ENCODE measurements around the gene TOMM6.
A peak's percentile ranks its signal among the peaks of the same experiment; 100 is the strongest.
"Not testable (repeated sequence)": the region's sequence is repeated elsewhere in the genome, so short reads cannot be mapped to it uniquely, and the experiment has no call there.

The TOMM6 gene

GRCh38 chr6:41766043-41766664, 21.3 kb upstream of the TOMM6 start:
- DNase-seq = not testable (repeated sequence)

- no peak for DNase-seq
These were observed 20.2 kb upstream of the TOMM6 start for GRCh38 chr6:41767112-41767833.

GRCh38 chr6:41768545-41769308, 18.8 kb upstream of the TOMM6 start:
- no peak for DNase-seq

GRCh38 chr6:41769376-41769775, 18.1 kb upstream of the TOMM6 start:
- no peak for DNase-seq

GRCh38 chr6:41770381-41771057, 17.0 kb upstream of the TOMM6 start:
- no peak for DNase-seq

DNA sequence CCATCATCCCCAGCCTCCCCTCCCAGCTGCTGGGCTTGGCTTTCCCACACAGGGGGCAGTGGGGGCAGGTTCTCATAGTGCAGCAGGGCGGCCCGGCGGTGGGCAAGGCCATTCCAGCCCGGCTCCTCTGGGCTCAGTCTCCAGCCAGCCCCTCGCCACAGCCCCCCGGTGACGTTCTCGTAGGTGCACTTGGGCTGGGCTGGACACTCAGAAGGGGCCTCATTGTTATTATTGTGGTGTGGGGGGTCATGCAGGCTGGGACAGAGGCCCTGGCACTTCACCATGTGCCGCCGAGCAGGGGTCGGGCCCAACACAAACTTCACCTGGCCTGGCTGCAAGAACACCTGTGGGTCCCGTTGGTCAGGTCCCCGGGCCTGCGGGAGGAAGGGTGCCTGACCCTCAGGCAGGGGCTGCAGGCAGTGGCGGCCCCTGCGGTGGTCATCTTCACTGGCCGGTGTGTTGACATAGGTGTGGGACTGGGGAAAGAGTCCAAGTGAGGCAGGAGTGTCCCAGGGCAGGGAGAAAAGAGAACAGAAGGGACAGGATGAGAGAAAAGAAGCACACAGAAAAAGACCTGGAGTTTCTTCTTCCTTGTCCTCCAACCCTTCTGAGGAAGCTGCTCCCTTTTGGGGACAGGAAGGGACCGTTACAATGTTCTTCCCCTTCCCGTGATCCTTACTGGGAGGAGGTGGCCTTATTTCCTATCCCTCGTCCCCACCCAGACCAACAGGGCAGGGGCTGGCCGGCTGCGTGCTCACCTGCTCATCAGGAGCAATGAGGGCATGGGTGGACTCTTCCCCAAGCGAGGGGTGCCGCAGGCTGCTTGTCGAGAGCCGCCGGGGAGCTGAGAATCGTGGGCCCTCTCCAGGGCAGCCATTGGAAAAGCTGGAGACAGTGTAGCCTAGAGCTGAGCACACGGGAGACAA, 16.2 kb upstream of the TOMM6 start:
- DNase-seq = no peak

DNA sequence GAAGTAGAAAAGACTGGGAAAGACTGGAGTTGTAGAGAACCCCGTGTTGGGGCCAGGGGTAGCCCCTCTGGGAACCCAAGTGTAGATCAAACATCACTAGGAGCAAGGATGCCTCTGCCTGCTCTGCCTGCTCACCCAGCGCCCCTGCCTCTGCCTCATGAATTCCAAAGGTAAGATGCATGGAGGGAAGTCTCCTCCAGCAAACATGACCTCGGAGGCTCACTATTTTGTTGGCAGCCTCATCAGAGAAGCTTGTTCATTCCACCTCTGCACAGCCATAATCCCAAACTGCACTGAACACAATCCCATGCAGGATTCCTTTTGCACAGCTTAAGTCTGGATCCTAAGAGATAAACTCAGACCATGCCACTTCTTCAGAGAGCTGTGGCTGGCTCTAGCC, 12.7 kb upstream of the TOMM6 start:
- no peak for DNase-seq

- no peak for DNase-seq
These were observed 12.1 kb upstream of the TOMM6 start for GRCh38 chr6:41775293-41775882.

- DNase-seq = no peak
These were observed 9.8 kb upstream of the TOMM6 start for GRCh38 chr6:41777551-41778285.

GRCh38 chr6:41778895-41779294, 8.6 kb upstream of the TOMM6 start:
- no peak for DNase-seq

GRCh38 chr6:41779336-41779735, 8.2 kb upstream of the TOMM6 start:
- no peak for DNase-seq

- peak; percentile 100 for DNase-seq
These were observed 7.5 kb upstream of the TOMM6 start, which contains the start of gene FRS3 for GRCh38 chr6:41779788-41780550. TSS of gene FRS3 (minus strand) at chr6:41779900. CDS start at chr6:41776987, 2,913 bp downstream.

DNA sequence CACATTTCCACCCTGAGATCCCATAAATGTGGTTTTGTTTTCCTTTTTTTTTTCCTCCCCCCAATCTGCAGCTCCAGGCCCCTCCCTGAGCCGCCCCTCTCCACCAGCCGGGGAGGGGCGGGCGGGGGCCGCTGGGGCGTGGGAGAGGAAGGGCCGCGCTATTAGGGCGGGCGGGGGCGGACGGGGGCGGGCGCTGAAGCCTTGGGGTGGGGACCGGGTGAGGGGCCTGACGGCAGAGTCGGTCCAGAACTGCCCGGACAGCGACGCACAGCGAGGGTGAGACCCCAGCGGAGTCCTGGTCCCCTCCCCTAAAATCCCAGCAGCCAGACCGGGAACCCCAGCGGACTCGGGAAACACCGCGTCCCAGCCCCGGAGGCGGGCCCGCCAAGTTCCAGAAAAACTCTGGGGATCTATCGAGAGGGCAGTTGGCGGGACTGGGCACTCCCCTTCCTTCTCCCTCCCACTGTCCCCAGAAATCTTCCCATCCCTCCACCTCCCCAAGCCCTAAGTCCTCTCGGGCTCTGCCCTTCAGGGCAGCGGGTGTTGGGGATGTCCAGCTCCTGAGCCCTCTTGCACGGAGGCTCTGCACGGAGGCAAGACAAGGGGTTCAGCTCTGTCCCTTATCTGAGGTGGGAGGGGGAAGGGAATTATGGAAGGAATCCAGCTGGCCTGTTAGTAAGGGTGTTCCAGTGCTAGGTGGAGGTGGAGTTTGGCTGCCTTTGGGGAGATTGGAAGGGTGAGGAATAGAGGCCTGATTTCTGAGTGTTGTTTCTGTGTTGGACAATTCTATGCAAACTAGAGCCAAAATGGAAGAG, 6.7 kb upstream of the TOMM6 start, which contains the start of gene PRICKLE4:
TSS of gene PRICKLE4 (plus strand) at position 232 of the 815 bp plus-strand sequence. CDS start 2,692 bp downstream, outside the sequence.
- DNase-seq = no peak

DNA sequence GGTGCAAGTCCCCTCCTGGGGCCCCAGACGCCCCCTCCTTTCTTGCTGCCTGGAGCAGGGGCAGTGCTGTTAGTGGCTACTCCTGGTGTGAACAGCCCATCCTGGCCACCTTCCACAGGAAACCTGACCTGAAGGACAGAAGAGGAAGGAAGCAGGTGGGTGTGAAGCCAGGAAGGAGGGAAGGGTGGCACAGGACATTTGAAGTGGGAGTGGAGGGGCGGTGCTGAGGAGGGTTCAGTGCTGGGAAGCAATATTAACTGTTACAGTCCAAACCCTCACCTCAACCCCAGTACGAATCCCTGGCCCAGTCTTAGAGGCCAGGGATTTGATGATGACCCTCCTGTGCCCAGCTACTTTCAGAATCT, 6.1 kb upstream of the TOMM6 start:
- DNase-seq = no peak

GRCh38 chr6:41783106-41783780, 4.3 kb upstream of the TOMM6 start:
- DNase-seq = no peak

DNA sequence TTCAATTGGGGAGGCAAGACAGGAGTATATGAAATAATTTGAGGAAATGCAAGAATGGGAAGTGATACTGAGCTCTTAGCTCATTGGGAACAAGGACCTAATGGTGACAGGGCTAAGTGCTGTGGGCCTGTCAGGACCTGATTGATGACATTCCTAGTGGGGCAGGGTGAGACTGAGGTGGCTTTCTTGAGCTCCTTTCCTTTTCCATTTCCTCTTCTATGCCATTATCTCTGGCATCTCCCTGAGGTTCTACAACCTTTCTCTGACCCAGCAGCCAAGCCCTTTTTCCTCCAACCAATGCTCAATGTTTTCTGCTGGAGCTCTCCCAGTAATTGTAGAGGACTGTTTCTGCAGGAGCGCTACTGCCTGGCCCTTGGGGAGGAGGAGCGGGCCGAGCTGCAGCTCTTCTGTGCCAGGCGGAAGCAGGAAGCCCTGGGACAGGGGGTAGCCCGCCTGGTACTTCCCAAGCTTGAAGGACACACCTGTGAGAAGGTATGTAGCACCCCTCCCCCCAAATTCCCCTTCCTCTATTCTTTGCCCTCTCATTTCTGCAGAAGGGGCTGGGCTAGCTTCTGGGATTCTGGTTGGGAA, 2.8 kb upstream of the TOMM6 start:
- no peak for DNase-seq

DNA sequence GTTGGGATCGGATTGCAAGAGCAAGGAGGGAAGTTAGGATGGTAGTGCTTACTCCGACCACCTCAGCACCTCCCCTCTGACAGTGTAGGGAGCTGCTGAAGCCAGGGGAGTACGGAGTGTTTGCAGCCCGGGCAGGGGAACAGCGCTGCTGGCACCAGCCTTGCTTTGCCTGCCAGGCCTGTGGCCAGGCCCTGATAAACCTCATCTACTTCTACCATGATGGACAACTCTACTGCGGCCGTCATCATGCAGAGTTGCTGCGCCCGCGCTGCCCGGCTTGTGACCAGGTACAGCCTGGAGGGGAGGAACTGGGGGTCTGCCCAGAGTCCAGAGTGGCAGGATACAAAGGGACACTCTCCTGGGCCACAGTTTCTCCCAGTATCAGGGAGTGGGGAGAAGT, 2.2 kb upstream of the TOMM6 start:
- DNase-seq = no peak
